ENCODE measurements around the gene SLC5A3.

SLC5A3 gene

GRCh38 chr21:34120867-34121266 is 47.5 kb downstream of the SLC5A3 start:
- H3K36me3 ChIP-seq (ENCODE audit: insufficient read depth, low read length): peaks cover 3% of the 10 kb centered on the region
- no peaks in the 10 kb centered on the region for H3K27me3 ChIP-seq (ENCODE audit: insufficient read depth, low read length)
- no peak overlapping the region for H2AFZ ChIP-seq (ENCODE audit: low read depth, low read length)

GRCh38 chr21:34122047-34122446 is 48.7 kb downstream of the SLC5A3 start:
- Histone ChIP-seq H3K4me1 (ENCODE audit: insufficient read depth, low read length) (peaks cover 17% of the 10 kb centered on the region), H3K36me3 (ENCODE audit: insufficient read depth, low read length) (peaks cover 3% of the 10 kb centered on the region), H3K4me3 (ENCODE audit: low read length) (no peak overlapping the region), H3K9me3 (ENCODE audit: low read length) (no peaks in the 10 kb centered on the region), H3K27me3 (ENCODE audit: insufficient read depth, low read length) (no peaks in the 10 kb centered on the region), H2AFZ (ENCODE audit: low read depth, low read length) (no peak overlapping the region)

More at GRCh38 chr21:34120867-34121266, 47.5 kb downstream of the SLC5A3 start:
- Histone ChIP-seq H3K9me3 (ENCODE audit: low read length) (no peaks in the 10 kb centered on the region), H3K4me1 (ENCODE audit: insufficient read depth, low read length) (peaks cover 5% of the 10 kb centered on the region), H3K4me3 (ENCODE audit: low read length) (no peak overlapping the region)
